ENCODE data around the gene KDM2B. TPM values are rescaled to one million over a fixed set of nuclear protein-coding genes. Genes with fewer than 3 reads are reported as not detected.

KDM2B gene
- total and polyA plus RNA-seq, 10 of the 15 experiments (the other 5 are each of a cell fraction or from before 2014, with no cell fraction given): 13.6 to 124 (median 40.4) TPM

- H3K27ac ChIP-seq (ENCODE audit: control insufficient read depth, insufficient read depth): no peak overlapping the region
- POLR2A ChIA-PET: interaction anchor here (1.5 kb wide), 1 partner anchor 10 kb away, joined by 4 read pairs; no protein-coding TSS in a partner anchor
These were observed 147.9 kb downstream of the KDM2B start for GRCh38 chr12:121432740-121433480.

GRCh38 chr12:121430833-121431415, 149.9 kb downstream of the KDM2B start:
- no peak for FAIRE-seq
- ChIA-PET RAD21 (ENCODE audit: unreplicated experiment) (no interaction called here), SMC1A (ENCODE audit: uncharacterized antibody, unreplicated experiment) (interaction anchor here (2.8 kb wide), 1 partner anchor 97 kb away, joined by 7 read pairs; no protein-coding TSS in a partner anchor), POLR2A (interaction anchor here (0.7 to 1.2 kb wide), 3 partner anchors 10 to 142 kb away, joined by 5 to 9 read pairs (median 5); no protein-coding TSS in a partner anchor), CTCF (interaction anchor here (1.8 kb wide), 1 partner anchor 12 kb away, joined by 6 read pairs; no protein-coding TSS in a partner anchor)
- no TSS peak for BruUV-seq (replicated peaks)
- Histone ChIP-seq H3K4me2 (ENCODE audit: control insufficient read depth, insufficient read depth) (no peak overlapping the region), H3K36me3 (ENCODE audit: control insufficient read depth in 2 of 2, insufficient read depth in 2 of 2, low read length in 1 of 2) (peaks cover 34 to 47% of the 10 kb centered on the region in 2 experiments), H3K4me1 (ENCODE audit: control insufficient read depth, insufficient read depth, low read length) (peaks cover 11% of the 10 kb centered on the region), H2AFZ (ENCODE audit: control insufficient read depth, low read depth, low read length) (no peak overlapping the region), H3K4me3 (no peak overlapping the region), H3K27me3 (replicated peaks in 1 of 2; ENCODE audit: control insufficient read depth in 2 of 2, insufficient read depth in 2 of 2, low read length in 1 of 2) (no peaks in the 10 kb centered on the region), H3K27ac (ENCODE audit: control insufficient read depth, insufficient read depth) (no peak overlapping the region), H3K9me3 (replicated peaks; ENCODE audit: control insufficient read depth, insufficient read depth, low read length) (no peaks in the 10 kb centered on the region), H3K79me2 (ENCODE audit: control insufficient read depth, insufficient read depth, low read length) (peaks cover 4% of the 10 kb centered on the region), H4K20me1 (ENCODE audit: control insufficient read depth, insufficient read depth) (no peaks in the 10 kb centered on the region), H3K9ac (ENCODE audit: control insufficient read depth, insufficient read depth, low read length) (no peak overlapping the region)
- DNase-seq (ENCODE audit: low read depth, low spot score): no peak
- no peak for TF ChIP-seq TCF3 (IDR thresholded peaks at IDR 0.05; ENCODE audit: borderline replicate concordance, insufficient read depth, low read depth, low read length)
- no peak for TF ChIP-seq CHD1 (IDR thresholded peaks at IDR 0.05; ENCODE audit: low read depth, low read length)
- TF ChIP-seq HDAC6 (IDR thresholded peaks at IDR 0.05; ENCODE audit: unreplicated experiment): no peak
- TF ChIP-seq SMAD5 (IDR thresholded peaks at IDR 0.05; ENCODE audit: low read depth): 0 out of 2 replicates have a peak, but pooled peaks have one; percentile 25
- TF ChIP-seq ZNF217 (IDR thresholded peaks at IDR 0.05): no peak
- in situ Hi-C loops (cut with MboI): loop anchor here (25.0 kb wide), 1 partner anchor 94 kb away; no protein-coding TSS in a partner anchor
- ATAC-seq: no peak
- intact Hi-C loops (cut with micrococcal nuclease; ENCODE audit: unreplicated experiment): no loop called here
- whole genome bisulfite sequencing (ENCODE audit: insufficient coverage, insufficient replicate concordance, low lambda C conversion rate, missing lambda C conversion rate): 94% methylated on average over 6 of the region's 6 CpGs

More at GRCh38 chr12:121432740-121433480, 147.9 kb downstream of the KDM2B start:
- H4K20me1 ChIP-seq (ENCODE audit: control insufficient read depth, insufficient read depth): no peaks in the 10 kb centered on the region
- no peaks in the 10 kb centered on the region; the same call in 1 of the 2 replicates for H3K79me2 ChIP-seq (ENCODE audit: control insufficient read depth, insufficient read depth, low read length)
- ChIA-PET RAD21 (ENCODE audit: unreplicated experiment) (interaction anchor here (0.8 kb wide), 1 partner anchor 99 kb away, joined by 3 read pairs; no protein-coding TSS in a partner anchor), SMC1A (ENCODE audit: uncharacterized antibody, unreplicated experiment) (interaction anchor here (0.6 to 2.8 kb wide), 4 partner anchors 9 to 123 kb away, joined by 3 to 7 read pairs (median 3); no protein-coding TSS in a partner anchor), CTCF (interaction anchor here (0.6 to 2.0 kb wide), 5 partner anchors 9 to 486 kb away, joined by 3 to 7 read pairs (median 3); no protein-coding TSS in a partner anchor)
- FAIRE-seq (no peak), ATAC-seq (no peak), DNase-seq (ENCODE audit: low read depth, low spot score) (no peak)
- H2AFZ ChIP-seq (ENCODE audit: control insufficient read depth, low read depth, low read length): no peak overlapping the region
- intact Hi-C loops (cut with micrococcal nuclease; ENCODE audit: unreplicated experiment): no loop called here
- no TSS peak for BruUV-seq (replicated peaks)
- peak; percentile 45; the same call in 1 of the 2 replicates for TF ChIP-seq POLR2A (IDR thresholded peaks at IDR 0.05; ENCODE audit: low read depth, low read length)
- TF ChIP-seq NR2F1 (conservative IDR thresholded peaks at IDR 0.05): no peak
- H3K4me2 ChIP-seq (ENCODE audit: control insufficient read depth, insufficient read depth): no peak overlapping the region
- in situ Hi-C loops (cut with MboI): loop anchor here (25.0 kb wide), 1 partner anchor 96 kb away; no protein-coding TSS in a partner anchor
- peaks cover 29 to 46% of the 10 kb centered on the region in 2 experiments for H3K36me3 ChIP-seq (ENCODE audit: control insufficient read depth in 2 of 2, insufficient read depth in 2 of 2, low read length in 1 of 2)
- 77% methylated on average over 11 of the region's 11 CpGs for WGBS (ENCODE audit: insufficient coverage, insufficient replicate concordance, low lambda C conversion rate, missing lambda C conversion rate)
- H3K9me3 ChIP-seq (replicated peaks; ENCODE audit: control insufficient read depth, insufficient read depth, low read length): peaks cover 3% of the 10 kb centered on the region; the same call in 1 of the 3 replicates
- no peaks in the 10 kb centered on the region for H3K27me3 ChIP-seq (replicated peaks in 1 of 2; ENCODE audit: control insufficient read depth in 2 of 2, insufficient read depth in 2 of 2, low read length in 1 of 2)
- no peaks in the 10 kb centered on the region for H3K4me1 ChIP-seq (ENCODE audit: control insufficient read depth, insufficient read depth, low read length)
- H3K9ac ChIP-seq (ENCODE audit: control insufficient read depth, insufficient read depth, low read length): no peak overlapping the region
- no peak overlapping the region for H3K4me3 ChIP-seq

All from GM12878 (cell line).